AG04450 (cell line): ENCODE measurements around the gene TRAK1. TPM values are rescaled to one million over a fixed set of nuclear protein-coding genes. Genes with fewer than 3 reads are reported as not detected.

ENCODE experiments used
- CTCF ChIA-PET: fragments of 300-600, 350-600 bp; formaldehyde crosslinking; extraction: SDS; loops from one replicate; lab custom pipeline; 2022; ENCODE audit warnings: antibody characterized with exemption, inconsistent platforms; lab: Charles Lee
- POLR2A ChIA-PET: fragments of 350-600 bp; formaldehyde crosslinking; extraction: SDS; loops from one replicate; lab custom pipeline; 2021; ENCODE audit warnings: antibody characterized with exemption, inconsistent platforms; lab: Yijun Ruan, JAX
- DNase-seq: peaks from one replicate; pipeline ENCODE4 v3.0.0-alpha.2; 2011; ENCODE audit warnings: low read depth, low spot score
- H3K27ac ChIP-seq: one replicate; pipeline ENCODE4 v1.5.1; 2012; ENCODE audit warnings: low read depth, low read length, control low read depth
- H3K27me3 ChIP-seq: one replicate; pipeline ENCODE4 v1.6.0; 2012; ENCODE audit warnings: low read length; ENCODE audit not compliant: control insufficient read depth, insufficient read depth
- H3K4me3 ChIP-seq: 2 replicates; pipeline ENCODE4 v1.5.1; 2011; ENCODE audit warnings: mild to moderate bottlenecking, low read depth, low read length, control low read depth
- H3K9me3 ChIP-seq: 2 replicates; pipeline ENCODE4 v1.5.1; 2012; ENCODE audit warnings: low read length; ENCODE audit not compliant: control insufficient read depth, insufficient read depth
- CTCF ChIP-seq: IDR thresholded peaks from 2 replicates; pipeline ENCODE4 v1.5.1; 2011; ENCODE audit warnings: low read depth, low read length, control low read depth, inconsistent platforms
- polyA plus RNA-seq: library from polyadenylated mRNA; depleted of rRNA; stranded (reverse); fragments of >200 nt; gene quantifications from 2 replicates; pipeline ENCODE4 v1.2.3, GENCODE V29; 2011

TRAK1 gene
- polyA plus RNA-seq, 1 experiment = 22.3 TPM

GRCh38 chr3:42149975-42150374, 58.8 kb downstream of the TRAK1 start:
- ChIA-PET CTCF (no interaction called here), POLR2A (no interaction called here)
- no peak overlapping the region for H3K4me3 ChIP-seq
- no peak for TF ChIP-seq CTCF
- no peak overlapping the region for H3K27ac ChIP-seq
- no peaks in the 10 kb centered on the region for H3K27me3 ChIP-seq
- H3K9me3 ChIP-seq = no peaks in the 10 kb centered on the region
- DNase-seq = no peak

GRCh38 chr3:42151596-42152168, 60.5 kb downstream of the TRAK1 start:
- no peak for DNase-seq
- H3K27ac ChIP-seq = no peak overlapping the region
- no peak overlapping the region for H3K4me3 ChIP-seq
- no peak for TF ChIP-seq CTCF
- ChIA-PET CTCF (no interaction called here), POLR2A (no interaction called here)
- no peaks in the 10 kb centered on the region for H3K9me3 ChIP-seq
- no peaks in the 10 kb centered on the region for H3K27me3 ChIP-seq

GRCh38 chr3:42152193-42152592, 61.0 kb downstream of the TRAK1 start:
- Histone ChIP-seq H3K4me3 (no peak overlapping the region), H3K27me3 (no peaks in the 10 kb centered on the region), H3K27ac (no peak overlapping the region), H3K9me3 (no peaks in the 10 kb centered on the region)
- ChIA-PET POLR2A (no interaction called here), CTCF (no interaction called here)
- DNase-seq = no peak
- no peak for TF ChIP-seq CTCF

- Histone ChIP-seq H3K27me3 (no peaks in the 10 kb centered on the region), H3K9me3 (no peaks in the 10 kb centered on the region), H3K27ac (no peak overlapping the region), H3K4me3 (no peak overlapping the region)
- ChIA-PET POLR2A (no interaction called here), CTCF (interaction anchor here (1.3 kb wide), 1 partner anchor 52 kb away, joined by 3 read pairs; no protein-coding TSS in a partner anchor)
- no peak for DNase-seq
- TF ChIP-seq CTCF = no peak
Observed at GRCh38 chr3:42153039-42153438, 61.9 kb downstream of the TRAK1 start.

- no peaks in the 10 kb centered on the region for H3K27me3 ChIP-seq
- no peak for DNase-seq
- ChIA-PET POLR2A (no interaction called here), CTCF (interaction anchor here (2.2 kb wide), 1 partner anchor 33 kb away, joined by 12 read pairs; no protein-coding TSS in a partner anchor)
- H3K9me3 ChIP-seq = no peaks in the 10 kb centered on the region
- H3K27ac ChIP-seq = no peak overlapping the region
- TF ChIP-seq CTCF = no peak
- H3K4me3 ChIP-seq = no peak overlapping the region
Observed at GRCh38 chr3:42157540-42158538, 66.7 kb downstream of the TRAK1 start.
